GM21576 (cell line): ENCODE measurements around the gene MYOM1.
"Not testable (repeated sequence)": the region's sequence is repeated elsewhere in the genome, so short reads cannot be mapped to it uniquely, and the experiment has no call there.

Experiments
- ATAC-seq: cut with Tn5 transposase; IDR thresholded peaks from one replicate; pipeline ENCODE4 v1.9.1; 2021; ENCODE audit warnings: mild to moderate bottlenecking, moderate library complexity; ENCODE audit not compliant: unreplicated experiment

MYOM1 gene

DNA sequence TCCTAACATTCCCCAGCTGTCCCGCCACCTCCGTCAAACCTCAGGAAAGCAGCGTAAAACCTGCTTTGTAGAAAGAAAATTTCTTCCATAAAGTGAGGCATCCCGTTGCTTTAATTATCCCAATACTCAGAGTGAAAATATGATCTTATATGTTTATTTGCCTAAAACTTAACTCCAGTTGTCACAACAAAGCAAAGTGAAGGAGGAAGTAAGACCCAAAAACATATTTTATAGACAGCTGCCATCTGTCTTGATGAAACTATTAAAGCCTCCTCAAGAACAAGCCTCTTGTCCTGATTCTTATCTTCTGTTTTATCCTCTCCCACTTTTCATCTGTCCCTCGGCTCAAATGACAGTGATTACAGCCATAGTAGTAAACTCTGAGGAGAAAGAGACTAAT, 177.9 kb downstream of the MYOM1 start:
- ATAC-seq = no peak

DNA sequence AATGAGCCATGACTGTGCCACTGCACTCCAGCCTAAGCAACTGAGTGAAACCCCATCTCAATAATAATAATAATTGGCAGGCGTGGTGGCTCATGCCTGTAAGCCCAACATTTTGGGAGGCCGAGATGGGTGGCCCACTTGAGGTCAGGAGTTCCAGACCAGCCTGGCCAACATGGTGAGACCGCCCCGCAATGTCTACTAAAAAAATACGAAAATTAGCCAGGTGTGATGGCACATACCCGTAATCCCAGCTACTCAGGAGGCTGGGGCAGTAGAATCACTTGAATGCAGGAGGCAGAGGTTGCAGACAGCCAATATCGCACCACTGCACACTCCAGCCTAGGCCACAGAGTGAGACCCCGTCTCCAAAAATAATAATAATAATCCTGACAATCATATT, 178.9 kb downstream of the MYOM1 start:
- ATAC-seq = no peak

GRCh38 chr18:3040173-3040572, 179.6 kb downstream of the MYOM1 start:
- ATAC-seq = no peak

DNA sequence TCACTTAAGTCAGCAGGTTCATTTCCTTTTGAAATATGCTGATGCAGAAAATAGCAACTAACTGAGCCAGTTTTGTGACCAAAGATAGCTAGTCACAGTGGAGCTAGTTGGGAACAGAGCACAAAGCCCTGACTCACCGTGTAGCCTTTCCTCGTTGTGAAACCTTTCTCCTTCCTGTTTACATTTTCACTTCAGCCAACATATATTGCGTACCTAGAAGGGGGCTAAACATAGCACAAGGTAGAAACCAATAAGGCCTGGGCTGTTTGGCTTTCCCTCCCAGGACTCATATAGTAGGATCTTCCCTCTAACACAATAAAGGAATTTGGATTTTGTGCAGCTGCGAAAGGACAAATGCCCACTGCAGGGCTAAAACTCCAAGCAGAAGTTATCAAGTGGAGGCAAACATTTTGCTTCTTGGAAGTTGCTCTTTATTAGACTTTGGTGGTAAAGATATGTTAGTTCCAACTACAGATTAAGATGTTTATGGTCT, 182.3 kb downstream of the MYOM1 start:
- ATAC-seq = peak; percentile 99

DNA sequence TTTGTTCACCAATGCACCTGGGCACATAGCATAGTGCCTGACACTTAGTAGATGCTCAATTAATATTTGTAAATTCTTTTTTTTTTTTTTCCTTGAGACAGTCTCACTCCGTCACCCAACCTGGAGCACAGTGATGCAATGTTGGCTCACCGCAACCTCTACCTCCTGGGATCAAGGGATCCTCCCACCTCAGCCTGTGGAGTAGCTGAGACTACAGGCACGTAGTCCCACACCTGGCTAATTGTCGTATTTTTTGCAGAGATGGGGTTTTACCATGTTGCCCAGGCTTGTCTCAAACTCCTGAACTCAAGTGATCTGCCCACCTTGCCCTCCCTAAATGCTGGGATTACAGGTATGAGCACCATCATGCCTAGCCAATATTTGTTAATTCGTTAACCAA, 183.7 kb downstream of the MYOM1 start:
- no peak for ATAC-seq

DNA sequence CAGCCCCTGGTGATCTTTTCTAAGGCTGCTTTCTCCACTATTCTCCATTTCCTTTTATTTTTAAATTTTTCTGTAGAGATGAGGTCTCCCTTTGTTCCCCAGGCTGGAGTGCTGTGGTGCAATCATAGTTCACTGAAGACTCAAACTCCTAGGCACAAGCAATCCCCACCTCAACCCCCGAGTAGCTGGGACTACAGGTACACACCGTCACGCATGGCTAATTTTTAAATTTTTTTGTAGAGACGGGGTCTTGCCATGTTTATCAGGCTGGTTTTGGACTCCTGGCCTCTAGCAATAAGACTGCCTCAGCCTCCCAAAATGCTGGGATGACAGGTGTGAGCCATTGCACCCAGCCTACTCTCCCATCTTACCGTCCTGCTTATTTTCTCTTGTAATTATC, 184.1 kb downstream of the MYOM1 start:
- no peak for ATAC-seq

DNA sequence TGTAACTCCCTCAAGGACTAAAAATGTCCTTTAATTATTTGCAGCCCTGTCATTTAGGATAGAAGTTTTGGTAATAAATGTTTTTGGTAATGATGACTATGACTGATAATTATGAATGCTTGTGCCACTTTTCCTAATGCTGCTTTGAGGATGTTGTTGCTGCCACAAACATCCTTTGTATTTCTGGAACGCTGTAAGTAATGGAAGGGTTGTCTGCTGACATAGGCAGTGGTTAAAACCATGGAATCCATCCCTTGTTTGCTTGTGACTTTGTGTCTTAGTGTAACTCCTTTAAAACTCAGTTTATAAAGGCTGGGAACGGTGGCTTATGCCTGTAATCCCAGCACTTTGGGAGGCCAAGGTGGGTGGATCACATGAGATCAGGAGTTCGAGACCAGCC, 187.0 kb downstream of the MYOM1 start:
- no peak for ATAC-seq

- ATAC-seq = no peak
Measured at GRCh38 chr18:3029215-3029952, 190.4 kb downstream of the MYOM1 start.

DNA sequence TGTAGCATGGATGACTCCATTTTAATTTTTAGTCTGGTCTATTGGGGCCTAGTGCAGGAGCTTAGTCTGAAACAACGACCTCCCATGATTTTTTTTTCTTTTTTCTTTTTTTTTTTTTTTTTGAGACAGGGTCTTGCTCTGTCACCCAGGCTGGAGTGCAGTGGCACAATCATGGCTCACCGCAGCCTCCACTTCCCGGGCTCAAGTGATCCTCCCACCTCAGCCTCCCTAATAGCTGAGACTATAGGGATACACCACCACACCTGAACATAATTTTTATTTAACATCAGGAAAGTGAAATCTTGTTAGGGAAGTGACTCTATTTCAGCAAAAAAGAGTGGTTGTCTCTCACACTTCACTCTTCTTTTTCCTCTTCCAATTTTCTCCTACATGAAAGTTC, 191.7 kb downstream of the MYOM1 start:
- ATAC-seq = not testable (repeated sequence)

DNA sequence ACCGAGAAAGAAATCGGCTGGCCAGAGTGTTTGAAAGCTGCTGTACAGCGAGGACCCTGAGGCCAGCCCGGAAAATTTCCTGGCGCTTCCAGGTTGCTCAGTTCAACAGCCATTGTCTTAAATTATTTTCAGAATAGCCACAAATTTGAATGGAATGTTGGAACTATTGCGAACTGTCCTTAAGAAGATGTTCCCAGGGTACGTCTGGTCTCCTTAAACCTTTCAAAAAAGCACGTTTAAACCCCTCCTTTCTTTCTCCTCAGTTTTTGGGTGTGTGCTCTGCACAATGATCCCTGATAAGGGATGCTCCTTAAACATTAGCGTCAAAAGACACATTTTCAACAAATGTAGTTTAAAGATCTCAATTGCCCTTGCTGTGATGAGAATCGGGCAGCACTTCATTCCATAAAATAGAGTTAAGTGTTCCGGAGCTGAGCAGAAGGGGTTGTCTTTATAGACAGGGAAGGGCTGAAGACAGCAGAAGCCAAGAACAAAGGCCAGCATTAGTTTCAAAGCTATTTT, 192.3 kb downstream of the MYOM1 start:
- ATAC-seq = no peak

DNA sequence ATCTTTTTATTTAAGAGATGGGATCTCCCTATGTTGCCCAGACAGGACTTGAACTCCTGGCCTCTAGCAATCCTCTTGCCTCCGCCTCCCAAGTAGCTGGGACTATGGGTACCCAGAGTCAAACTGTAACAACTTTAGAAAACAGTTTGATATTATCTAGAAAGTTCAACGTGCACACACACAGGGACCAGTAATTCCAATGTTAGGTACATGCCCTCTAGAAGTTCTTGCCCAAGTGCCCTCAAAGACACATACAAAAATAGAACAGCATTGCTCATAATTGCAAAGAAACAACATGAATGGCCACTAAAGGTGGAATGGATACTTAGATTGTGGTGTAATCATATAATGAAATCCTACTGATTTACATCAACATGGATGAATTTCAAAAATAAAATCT, 194.2 kb downstream of the MYOM1 start:
- no peak for ATAC-seq

GRCh38 chr18:3023603-3024002, 196.2 kb downstream of the MYOM1 start:
- not testable (repeated sequence) for ATAC-seq
